GM10847 (cell line): ENCODE results near the gene SEMA5A.

Source experiments
- POLR2A ChIP-seq: IDR thresholded peaks from 2 replicates; pipeline ENCODE4 v1.6.1; 2011; ENCODE audit not compliant: insufficient read length; ENCODE audit errors: extremely low read depth

Gene SEMA5A

DNA sequence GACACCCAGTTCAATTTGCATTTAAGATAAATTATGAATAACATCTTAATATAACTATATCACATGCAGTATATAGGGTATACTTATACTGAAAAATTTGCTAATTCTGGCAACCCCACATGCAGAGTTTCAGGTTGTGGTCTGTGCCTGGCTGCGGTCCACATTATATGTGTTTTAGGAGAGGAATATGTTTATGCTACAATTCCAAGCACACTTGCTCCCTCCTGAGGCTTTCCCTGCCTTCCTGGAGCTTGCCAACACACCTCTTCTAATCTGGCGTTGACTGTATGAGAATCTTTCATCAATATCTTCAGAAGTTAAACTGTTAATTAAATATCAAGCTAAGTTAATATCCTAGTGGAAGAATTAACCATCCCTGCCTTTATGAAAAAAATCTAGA lies 45.2 kb downstream of the SEMA5A start:
- no peak for TF ChIP-seq POLR2A

DNA sequence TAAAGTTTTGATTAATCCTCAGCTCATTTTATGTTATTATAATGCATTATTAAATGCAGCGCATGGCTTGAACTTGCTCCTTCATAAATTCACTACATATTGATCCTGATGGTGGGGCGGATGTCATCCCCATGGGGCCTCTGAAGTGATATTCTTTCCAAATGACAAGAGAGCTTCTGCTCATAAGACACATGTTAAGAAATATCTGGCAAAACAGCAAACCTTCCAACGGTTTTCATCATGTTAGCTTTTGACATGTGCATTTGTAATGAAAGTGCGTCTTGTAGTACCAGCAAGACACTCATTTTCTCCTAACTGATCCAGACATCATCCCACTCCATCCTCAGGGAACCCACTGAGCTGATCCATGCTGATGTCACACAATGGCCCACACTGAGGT lies 45.7 kb downstream of the SEMA5A start:
- TF ChIP-seq POLR2A = no peak

DNA sequence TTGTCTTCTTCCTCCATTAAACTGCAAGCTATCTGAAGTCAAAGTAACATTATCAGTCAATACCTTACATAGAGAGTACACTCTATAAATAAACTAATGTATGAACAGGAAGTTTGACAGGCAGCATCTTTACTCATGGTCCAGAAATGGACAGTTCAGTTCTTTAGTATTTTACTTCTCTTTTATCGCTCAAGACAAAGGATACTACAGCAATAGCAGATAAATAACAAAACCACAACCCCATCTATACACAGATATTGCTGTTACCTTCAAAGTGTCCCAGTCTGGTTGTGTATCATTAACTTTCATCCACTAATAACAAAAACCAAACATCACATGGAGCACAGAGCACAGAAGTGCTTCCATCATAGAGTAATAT lies 46.4 kb downstream of the SEMA5A start:
- no peak for TF ChIP-seq POLR2A

DNA sequence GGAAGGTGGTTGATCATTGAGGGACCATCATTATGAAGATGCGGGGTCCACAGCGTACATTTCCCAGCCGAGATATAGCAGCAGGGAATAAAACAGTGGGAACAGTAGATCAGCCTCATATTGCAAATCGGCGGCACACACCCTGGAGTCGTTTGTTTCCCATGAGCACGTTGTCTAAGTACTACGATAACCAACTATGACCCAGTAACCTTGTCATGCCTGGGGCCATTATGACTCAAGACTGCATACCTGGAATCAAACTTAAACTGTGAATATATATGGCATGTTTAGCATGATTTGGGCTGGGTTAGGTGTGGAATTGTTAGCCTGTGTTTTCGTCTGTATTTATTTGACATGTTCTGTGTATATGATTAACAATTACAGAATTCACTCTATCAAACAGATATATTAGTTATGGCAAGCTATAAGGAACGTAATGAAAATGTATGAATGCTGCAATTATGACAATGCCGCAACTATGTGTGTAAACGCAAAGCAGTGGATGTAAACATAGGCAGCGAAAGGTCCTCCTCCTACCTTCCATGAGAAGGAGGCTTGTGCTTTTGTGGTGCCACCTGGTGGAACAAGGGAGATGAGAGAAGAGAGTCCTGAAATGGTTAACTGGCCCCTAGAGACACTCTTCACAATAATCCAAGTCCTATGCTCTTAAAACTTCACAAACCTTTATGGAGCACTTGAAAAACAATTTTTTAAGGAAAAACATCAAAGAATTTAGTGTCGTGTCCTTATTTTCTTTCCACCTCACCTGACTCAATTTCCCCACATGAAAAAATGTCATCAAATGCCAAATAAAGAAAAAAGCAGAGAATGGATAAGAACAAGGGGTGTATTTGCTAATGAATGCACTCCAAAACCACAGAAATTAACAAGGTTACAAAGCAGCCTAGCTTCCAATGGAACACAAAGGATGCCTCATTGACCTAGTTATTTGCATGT lies 47.1 kb downstream of the SEMA5A start:
- TF ChIP-seq POLR2A = no peak

DNA sequence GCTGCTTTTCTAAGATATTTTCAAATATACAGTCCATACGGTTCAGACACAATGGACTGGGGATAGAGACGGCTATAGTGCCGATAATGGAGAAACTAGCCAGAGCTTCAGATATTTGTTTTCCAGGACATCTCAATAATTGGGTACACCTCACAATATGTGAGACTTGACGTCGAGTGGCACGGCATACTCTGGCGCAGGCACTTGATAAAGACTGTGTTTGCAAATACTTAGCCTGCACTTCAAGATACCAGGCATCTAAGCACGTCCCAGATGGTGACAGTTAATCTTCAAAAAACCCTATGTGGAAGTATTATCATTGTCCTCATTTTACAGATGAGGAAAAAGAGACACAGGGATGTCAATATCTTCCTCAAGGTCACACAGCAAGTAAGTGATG lies 48.5 kb downstream of the SEMA5A start:
- no peak for TF ChIP-seq POLR2A

DNA sequence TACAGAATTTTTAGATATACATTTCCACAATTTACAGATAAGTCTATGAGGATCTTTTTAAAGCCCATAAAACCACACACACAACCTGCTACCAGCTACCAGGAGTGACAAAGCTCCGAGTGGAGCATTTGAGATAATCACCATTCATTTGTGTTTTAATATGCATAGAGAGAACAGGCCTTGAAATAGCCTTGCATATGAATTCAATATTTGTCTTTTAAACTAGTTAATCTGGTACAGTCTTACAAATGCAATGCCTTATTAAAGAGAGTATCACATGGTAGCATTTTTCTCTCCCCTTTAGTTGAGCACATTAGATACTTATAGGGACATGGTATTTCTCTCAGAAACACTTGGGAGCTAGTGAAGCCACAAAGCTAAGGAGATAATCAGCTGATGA lies 49.1 kb downstream of the SEMA5A start:
- no peak for TF ChIP-seq POLR2A

DNA sequence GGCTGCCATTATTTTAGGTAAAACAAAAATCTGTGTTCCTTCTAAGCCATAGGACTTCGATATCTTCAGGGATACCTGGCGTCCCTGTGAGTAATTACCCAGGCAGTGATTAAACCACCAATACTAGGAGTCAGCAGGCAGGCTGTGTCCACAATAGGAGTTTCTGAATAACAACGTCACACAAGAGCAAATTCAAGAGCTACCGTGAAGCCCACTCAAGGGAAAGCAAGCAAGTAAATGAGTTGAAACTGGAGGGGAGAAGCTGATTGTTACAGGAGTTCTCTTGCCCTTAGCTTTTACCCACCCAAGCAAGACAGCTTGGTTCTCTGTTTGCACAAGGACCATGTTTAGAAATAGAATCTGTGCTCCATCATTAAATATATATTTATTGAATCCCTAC lies 50.8 kb downstream of the SEMA5A start:
- no peak for TF ChIP-seq POLR2A

DNA sequence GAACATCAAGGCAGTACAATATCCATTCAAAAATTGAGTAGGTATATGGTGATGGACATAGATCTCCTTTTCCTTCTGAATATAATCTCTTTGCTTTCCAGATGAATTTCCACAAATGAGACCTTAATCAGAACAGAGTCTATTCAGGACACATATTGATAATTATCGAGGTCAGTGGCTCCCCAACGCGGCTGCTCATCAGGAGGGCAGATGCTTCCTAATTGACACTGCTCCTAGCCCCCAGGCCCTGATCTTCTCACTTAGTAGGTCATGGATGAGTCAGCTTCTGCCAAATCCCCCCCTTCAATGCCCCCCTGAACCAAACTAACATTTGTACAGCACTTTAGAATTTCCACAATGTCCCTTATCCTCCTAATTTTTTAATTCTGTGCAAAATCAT lies 51.6 kb downstream of the SEMA5A start:
- TF ChIP-seq POLR2A = no peak

DNA sequence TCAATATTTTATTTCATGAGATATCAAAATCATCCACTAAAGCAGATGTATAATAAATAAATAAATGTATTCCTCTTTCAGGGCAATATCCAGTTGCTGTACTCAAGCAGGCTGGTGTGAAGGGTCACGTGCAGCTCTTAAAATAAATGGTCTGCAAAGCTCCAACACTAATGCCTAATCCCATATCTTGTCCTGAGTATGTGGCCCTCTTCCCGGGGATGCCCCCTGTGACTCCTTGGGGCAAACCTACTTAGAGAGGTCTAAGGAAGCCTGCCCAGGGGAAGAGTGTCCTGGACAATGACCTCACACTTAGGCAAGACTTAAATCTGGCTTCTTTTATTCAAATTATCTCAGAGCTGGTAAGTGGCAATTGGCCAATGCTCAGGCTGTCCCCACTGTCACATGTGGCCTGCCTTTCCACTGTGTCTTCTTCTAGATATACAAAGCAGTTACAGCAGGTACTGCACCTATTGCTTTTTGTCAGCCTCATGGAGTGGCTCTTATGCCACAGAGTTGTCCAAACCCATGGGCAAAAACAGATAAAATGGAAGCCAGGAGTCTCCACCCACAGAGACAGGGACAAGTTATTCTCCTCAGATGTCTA lies 55.3 kb downstream of the SEMA5A start:
- TF ChIP-seq POLR2A = no peak

DNA sequence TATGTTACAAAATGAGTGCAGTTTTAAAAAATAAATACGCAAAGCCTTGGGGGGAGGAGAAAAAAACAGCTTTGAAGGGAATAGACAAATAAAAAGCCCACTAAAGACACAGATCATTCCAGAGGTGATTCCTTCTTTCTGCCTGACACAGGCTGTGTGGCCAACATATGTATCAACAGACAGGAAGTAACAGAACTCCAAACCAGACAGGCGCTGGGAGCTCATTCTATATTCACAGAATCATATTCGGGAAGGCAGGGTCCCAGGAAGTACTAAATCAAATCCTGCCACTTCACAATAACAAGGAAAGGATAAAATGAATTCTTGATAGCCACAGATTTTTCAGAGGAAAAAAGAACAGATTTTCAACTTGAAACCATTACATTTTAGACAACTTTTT lies 62.1 kb downstream of the SEMA5A start:
- no peak for TF ChIP-seq POLR2A

DNA sequence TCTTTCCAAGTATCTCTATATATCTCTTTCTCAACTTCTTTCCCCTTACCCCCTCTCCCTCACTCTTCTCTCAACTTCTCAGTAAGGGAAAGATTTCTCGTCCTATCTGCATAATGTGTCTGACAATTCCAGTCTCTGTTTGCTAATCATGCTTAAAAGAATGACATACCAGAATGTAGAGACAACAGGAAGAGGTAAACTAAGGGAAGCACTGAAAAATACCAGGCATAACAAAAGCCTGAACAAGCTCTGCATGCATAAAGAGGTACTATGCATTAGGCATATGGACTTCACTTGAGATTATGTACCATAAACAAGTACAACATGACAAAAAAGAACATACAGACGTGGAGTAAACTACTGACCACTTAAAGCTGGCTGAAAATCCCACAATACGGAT lies 62.6 kb downstream of the SEMA5A start:
- TF ChIP-seq POLR2A = no peak

DNA sequence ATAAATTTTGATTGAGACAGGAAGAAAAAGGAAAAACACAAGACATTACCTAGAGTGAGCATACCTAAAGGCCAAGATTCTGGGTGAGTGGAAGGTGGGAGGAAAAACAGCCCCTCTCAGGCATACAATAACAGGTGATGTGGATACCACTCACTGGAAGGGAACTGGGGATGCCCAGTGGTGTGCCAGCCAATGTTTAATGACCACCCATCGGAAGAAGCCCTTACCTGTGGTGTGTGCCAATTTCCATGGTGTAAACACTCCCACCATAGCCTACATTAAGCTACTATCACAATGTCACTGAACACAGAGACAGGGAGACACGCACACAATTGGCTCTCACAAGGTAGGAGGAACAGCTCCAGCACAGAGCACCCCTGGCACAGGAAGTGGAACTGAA lies 63.5 kb downstream of the SEMA5A start:
- no peak for TF ChIP-seq POLR2A

DNA sequence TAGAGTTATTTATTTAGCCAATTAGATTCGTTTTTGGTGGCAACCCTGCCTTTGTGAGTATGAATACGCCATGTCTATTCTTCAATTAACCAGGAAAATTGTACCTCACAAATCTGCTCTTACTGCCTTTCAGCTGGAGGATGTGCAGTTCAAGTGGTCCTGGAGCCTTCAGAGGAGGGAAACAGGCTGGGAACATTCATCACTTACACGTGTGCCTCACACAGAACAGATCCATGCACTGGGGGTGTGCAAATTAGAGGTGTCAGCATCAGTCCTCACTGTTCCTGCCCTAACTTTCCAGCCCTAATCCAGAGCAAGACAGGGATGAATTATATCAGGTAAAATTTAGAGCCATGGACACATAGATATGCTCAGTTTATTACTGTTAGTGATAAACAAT lies 65.4 kb downstream of the SEMA5A start:
- TF ChIP-seq POLR2A = no peak

DNA sequence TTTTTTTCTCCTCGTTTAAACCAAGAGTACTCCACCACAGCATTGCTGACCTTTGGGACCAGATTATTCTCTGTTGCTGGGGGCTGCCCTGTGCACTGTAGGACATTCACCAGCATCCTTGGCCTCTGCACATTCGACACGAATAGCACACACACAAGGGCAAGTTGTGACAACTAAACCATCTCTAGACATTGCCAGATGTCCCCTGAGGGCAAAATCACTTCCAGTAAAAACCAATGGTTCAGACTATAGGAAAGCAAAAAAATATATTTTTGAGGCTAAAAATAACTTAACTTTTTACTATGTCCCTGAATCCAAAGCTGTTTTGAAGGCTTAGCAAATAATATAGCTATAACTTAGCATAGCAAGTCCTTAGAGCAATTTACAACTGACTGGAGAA lies 65.9 kb downstream of the SEMA5A start:
- TF ChIP-seq POLR2A = no peak

DNA sequence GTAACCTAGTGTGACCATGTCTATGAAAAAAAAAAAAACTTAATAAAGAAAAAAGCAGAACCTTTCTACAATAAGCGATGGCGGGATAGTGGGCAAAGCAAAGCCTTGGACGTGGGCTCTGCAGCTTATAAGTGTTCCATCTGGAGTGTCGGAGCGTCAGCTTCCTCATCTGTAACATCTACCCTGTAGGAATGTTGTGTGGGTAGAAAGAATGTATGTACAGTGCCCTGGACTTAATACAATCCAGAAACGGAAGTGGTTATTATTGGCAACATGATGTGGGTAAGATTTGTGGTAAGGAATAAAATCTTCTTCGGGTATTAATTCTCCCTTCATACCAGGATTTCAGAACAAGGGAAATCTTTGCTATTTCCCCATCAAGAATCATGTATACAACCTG lies 66.5 kb downstream of the SEMA5A start:
- TF ChIP-seq POLR2A = no peak

DNA sequence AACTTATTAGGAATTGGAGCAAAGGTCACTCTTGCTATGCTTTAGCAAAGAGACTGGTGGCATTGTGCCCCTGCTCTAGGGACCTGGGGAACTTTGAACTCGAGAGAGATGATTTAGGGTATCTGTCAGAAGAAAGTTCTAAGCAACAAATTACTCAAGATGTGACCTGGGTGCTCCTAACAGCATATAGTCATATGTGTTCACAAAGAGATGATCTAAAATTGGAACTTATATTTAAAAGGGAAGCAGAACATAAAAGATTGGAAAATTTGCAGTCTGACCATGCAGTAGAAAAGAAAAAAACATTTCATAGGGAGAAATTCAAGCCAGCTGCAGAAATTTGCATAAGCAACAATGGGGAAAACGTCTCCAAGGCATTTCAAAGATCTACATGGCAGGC lies 68.3 kb downstream of the SEMA5A start:
- no peak for TF ChIP-seq POLR2A
